Cardiac muscle cell (in vitro differentiated cells and primary cell): ENCODE measurements around the gene FFAR2. TPM values are rescaled to one million over a fixed set of nuclear protein-coding genes. Genes with fewer than 3 reads are reported as not detected.

Experiments used
- DNase-seq, 2 donors: peaks; one replicate each; pipeline versions ENCODE4 v3.0.0 to v3.0.0-alpha.2; 2010 to 2017; ENCODE audit warnings: low read depth in 1 of 2, low spot score in 1 of 2
- H3K27ac ChIP-seq: fragments of 200-600 bp; sonication (generic); 2 replicates; pipeline ENCODE4 v1.5.1; 2016
- H3K27me3 ChIP-seq: fragments of 200-600 bp; sonication (generic); 2 replicates; pipeline ENCODE4 v1.6.0; 2016; ENCODE audit warnings: control low read depth
- H3K36me3 ChIP-seq: fragments of 200-600 bp; sonication (generic); 2 replicates; pipeline ENCODE4 v1.5.1; 2016; ENCODE audit warnings: control low read depth
- H3K4me1 ChIP-seq: fragments of 200-600 bp; sonication (generic); 2 replicates; pipeline ENCODE4 v1.8.1; 2017; ENCODE audit warnings: low read depth, mild to moderate bottlenecking, mixed run types
- H3K4me3 ChIP-seq: fragments of 200-600 bp; sonication (generic); 2 replicates; pipeline ENCODE4 v1.5.1; 2016; ENCODE audit warnings: mild to moderate bottlenecking
- H3K9me3 ChIP-seq: fragments of 200-600 bp; sonication (generic); 2 replicates; pipeline ENCODE4 v1.5.1; 2017; ENCODE audit warnings: low read depth, mild to moderate bottlenecking, control low read depth
- polyA plus RNA-seq: library from polyadenylated mRNA; unstranded; fragments of >200 nt; fragmentation: Nextera tagmentation; extraction: Ambion mirVana; gene quantifications from 2 replicates; pipeline ENCODE4 v1.2.1, GENCODE V29; 2016
- total RNA-seq: library from RNA; depleted of rRNA; stranded (reverse); fragments of >200 nt; gene quantifications from 2 replicates; pipeline ENCODE4 v1.2.3, GENCODE V29; 2016
- TF ChIP-seq, protein P1 (sequence below): IDR thresholded peaks from 2 replicates; pipeline ENCODE4 v1.5.1; 2012; ENCODE audit warnings: low read depth, mild to moderate bottlenecking, low read length

Gene FFAR2
- total and polyA plus RNA-seq, 2 experiments from 2014 or later, result not detected

DNA sequence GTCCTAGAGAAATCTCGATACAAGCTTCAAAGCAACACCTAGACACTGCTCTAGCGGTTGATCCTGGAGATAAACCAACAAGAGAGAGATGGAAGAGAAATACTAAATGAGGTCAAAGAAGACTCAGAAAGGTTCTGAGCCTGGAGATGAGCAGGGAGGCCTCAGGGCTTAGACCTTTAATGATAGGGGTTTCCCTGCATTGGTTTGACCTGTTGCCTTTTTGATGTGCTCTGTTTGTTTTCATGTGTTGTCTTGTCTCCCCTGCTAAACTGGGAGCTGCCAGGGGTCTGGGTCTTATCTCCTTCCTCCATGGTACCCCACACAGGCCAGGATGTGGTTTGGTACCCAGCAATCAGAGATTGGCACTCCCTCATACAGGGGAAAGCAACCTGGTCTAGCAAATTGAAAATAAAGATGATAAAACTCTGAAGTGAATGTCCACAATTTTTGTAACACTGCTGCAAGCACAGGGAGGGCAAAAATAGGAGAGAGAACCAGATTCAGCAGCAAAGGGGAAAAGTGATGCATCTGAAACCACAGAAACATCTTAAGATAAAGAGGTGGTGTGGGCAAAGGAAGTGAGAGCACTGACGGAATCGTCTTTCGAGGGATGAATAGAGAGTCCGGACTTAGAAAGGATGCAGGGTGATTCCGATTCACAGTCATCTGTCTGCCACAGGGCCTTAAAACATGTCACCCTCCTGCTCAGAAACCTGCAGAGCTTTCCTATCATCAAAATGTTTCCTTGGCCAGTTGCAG is 3.5 kb downstream of the FFAR2 start:
- H3K4me1 ChIP-seq, result no peaks in the 10 kb centered on the region
- TF ChIP-seq, protein P1, sequence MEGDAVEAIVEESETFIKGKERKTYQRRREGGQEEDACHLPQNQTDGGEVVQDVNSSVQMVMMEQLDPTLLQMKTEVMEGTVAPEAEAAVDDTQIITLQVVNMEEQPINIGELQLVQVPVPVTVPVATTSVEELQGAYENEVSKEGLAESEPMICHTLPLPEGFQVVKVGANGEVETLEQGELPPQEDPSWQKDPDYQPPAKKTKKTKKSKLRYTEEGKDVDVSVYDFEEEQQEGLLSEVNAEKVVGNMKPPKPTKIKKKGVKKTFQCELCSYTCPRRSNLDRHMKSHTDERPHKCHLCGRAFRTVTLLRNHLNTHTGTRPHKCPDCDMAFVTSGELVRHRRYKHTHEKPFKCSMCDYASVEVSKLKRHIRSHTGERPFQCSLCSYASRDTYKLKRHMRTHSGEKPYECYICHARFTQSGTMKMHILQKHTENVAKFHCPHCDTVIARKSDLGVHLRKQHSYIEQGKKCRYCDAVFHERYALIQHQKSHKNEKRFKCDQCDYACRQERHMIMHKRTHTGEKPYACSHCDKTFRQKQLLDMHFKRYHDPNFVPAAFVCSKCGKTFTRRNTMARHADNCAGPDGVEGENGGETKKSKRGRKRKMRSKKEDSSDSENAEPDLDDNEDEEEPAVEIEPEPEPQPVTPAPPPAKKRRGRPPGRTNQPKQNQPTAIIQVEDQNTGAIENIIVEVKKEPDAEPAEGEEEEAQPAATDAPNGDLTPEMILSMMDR, result no peak

DNA sequence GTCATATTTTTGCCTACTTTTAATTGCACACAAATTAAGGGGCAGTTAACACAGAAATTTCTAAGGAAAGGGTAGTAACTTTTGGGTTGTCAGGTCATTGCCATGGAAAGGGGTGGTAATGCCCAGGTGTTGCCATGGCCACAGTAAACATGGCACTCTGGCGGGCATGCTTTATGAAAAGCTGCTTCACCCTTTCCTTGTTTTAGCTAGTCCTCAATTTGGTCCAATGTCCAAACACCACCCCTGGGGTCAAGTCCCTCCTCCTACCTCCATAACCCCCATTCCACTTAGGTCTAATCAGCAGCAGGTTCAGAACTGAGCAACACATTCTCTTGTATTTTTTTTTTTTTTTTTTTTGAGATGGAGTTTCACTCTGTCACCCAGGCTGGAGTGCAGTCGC is 6.6 kb downstream of the FFAR2 start:
- TF ChIP-seq, protein P1, result no peak
- Histone ChIP-seq H3K4me3 (no peak overlapping the region), H3K27ac (no peak overlapping the region), H3K27me3 (no peaks in the 10 kb centered on the region), H3K9me3 (no peaks in the 10 kb centered on the region), H3K4me1 (no peaks in the 10 kb centered on the region), H3K36me3 (no peaks in the 10 kb centered on the region)
- no peak for DNase-seq

More for the DNA sequence above, 3.5 kb downstream of the FFAR2 start:
- no peak overlapping the region for H3K4me3 ChIP-seq
- H3K9me3 ChIP-seq, result no peaks in the 10 kb centered on the region
- no peak overlapping the region for H3K27ac ChIP-seq
- DNase-seq, result no peak
- no peaks in the 10 kb centered on the region for H3K27me3 ChIP-seq
- H3K36me3 ChIP-seq, result no peaks in the 10 kb centered on the region

DNA sequence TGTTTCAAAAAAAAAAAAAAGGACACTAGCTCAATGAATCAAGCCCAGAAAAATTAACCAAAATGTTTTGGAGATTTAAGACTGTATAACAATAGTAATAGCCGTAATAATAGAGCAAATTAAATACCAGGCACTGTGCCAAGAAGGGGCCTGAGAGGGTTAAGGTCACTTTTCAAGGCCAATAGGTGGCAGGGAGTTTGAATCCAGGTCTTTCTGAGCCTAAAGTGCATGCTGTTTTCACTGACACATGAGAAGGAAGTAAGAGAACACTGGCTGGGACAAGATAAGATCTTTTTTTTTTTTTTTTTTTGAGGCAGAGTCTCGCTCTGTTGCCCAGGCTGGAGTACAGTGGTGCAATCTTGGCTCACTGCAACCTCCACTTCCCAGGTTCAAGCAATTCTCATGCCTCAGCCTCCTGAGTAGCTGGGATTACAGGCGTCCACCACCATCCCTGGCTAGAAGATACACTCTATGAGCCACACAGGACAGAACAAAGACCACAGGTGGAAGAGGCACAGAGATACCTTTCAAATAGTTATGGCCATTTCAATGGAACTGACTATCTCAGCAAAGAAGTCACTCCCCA is 7.7 kb downstream of the FFAR2 start:
- Histone ChIP-seq H3K4me1 (no peaks in the 10 kb centered on the region), H3K27ac (no peak overlapping the region), H3K9me3 (no peaks in the 10 kb centered on the region), H3K4me3 (no peak overlapping the region), H3K36me3 (no peaks in the 10 kb centered on the region), H3K27me3 (no peaks in the 10 kb centered on the region)
- TF ChIP-seq, protein P1, result no peak
- DNase-seq, result no peak

DNA sequence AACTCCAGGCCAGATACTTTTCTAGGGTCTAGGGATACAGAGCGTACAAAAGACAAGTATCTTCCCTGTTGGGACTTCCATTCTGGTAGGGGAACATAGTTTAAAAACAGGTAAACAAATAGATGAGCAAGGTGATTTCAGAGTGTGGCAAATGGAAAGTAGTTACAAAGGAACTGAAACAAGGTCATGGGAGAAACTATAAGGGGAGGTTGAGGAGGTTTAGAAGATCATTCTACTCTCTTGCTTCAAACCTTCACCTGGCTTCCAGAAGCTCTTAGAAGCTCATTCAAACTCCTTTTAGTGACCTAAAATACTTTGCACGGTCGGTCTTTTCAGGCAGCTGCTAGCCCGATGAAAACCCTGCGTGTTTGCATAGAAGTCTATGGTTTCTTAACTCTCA is 9.1 kb downstream of the FFAR2 start:
- H3K9me3 ChIP-seq, result no peaks in the 10 kb centered on the region
- TF ChIP-seq, protein P1, result no peak
- no peak overlapping the region for H3K4me3 ChIP-seq
- H3K27me3 ChIP-seq, result no peaks in the 10 kb centered on the region
- no peak overlapping the region for H3K27ac ChIP-seq
- H3K4me1 ChIP-seq, result peaks cover under 1% of the 10 kb centered on the region
- H3K36me3 ChIP-seq, result no peaks in the 10 kb centered on the region
- no peak for DNase-seq

DNA sequence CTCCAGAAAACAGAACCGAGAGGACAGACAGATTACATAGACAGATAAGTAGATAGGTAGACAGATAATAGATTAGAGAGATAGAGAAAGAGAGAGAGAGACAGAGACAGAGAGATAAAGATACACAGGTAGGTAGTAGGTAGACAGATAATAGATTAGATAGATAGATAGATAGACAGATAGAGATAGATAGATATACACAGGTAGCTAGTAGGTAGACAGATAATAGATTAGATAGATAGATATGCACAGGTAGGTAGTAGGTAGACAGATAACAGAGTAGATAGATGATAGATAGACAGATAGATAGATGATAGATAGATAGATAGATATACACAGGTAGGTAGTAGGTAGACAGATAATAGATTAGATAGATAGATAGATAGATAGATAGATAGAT is 10.1 kb downstream of the FFAR2 start:
- no peaks in the 10 kb centered on the region for H3K9me3 ChIP-seq
- TF ChIP-seq, protein P1, result no peak
- no peak overlapping the region for H3K27ac ChIP-seq
- no peak overlapping the region for H3K4me3 ChIP-seq
- no peaks in the 10 kb centered on the region for H3K27me3 ChIP-seq
- H3K36me3 ChIP-seq, result no peaks in the 10 kb centered on the region
- H3K4me1 ChIP-seq, result peaks cover 5% of the 10 kb centered on the region
- DNase-seq, result no peak
